Karpas-422 (cell line): Measurements from ENCODE around the gene PCNT. TPM values are rescaled to one million over a fixed set of nuclear protein-coding genes. Genes with fewer than 3 reads are reported as not detected.

ENCODE experiments used
- DNase-seq: peaks from one replicate; pipeline ENCODE4 v3.0.0-alpha.2; 2015
- H2AFZ ChIP-seq: fragments of 200-600 bp; sonication (generic); 2 replicates; pipeline ENCODE4 v1.6.1; 2014; ENCODE audit warnings: antibody characterized with exemption, low read length, mixed read lengths
- H3K27ac ChIP-seq: fragments of 200-600 bp; sonication (generic); 2 replicates; pipeline ENCODE4 v1.5.1; 2014; ENCODE audit warnings: mild to moderate bottlenecking, low read length, moderate library complexity
- H3K27me3 ChIP-seq: fragments of 200-600 bp; sonication (generic); 2 replicates; pipeline ENCODE4 v1.6.1; 2014; ENCODE audit warnings: low read length, mixed read lengths
- H3K36me3 ChIP-seq: fragments of 200-600 bp; sonication (generic); 2 replicates; pipeline ENCODE4 v1.6.1; 2014; ENCODE audit warnings: low read length, mixed read lengths; ENCODE audit not compliant: insufficient read depth
- H3K4me1 ChIP-seq: fragments of 200-600 bp; sonication (generic); 2 replicates; pipeline ENCODE4 v1.6.1; 2014; ENCODE audit warnings: mild to moderate bottlenecking, low read length, mixed read lengths
- H3K4me2 ChIP-seq: fragments of 200-600 bp; sonication (generic); 2 replicates; pipeline ENCODE4 v1.6.1; 2014; ENCODE audit warnings: low read length, low read depth, mild to moderate bottlenecking; ENCODE audit not compliant: poor library complexity, severe bottlenecking
- H3K4me3 ChIP-seq: fragments of 200-600 bp; sonication (generic); 2 replicates; pipeline ENCODE4 v1.5.1; 2014; ENCODE audit warnings: mild to moderate bottlenecking, antibody characterized with exemption, low read length, mixed read lengths
- H3K79me2 ChIP-seq: fragments of 200-600 bp; sonication (generic); 2 replicates; pipeline ENCODE4 v1.6.1; 2014; ENCODE audit warnings: mild to moderate bottlenecking, low read length, mixed read lengths
- H3K9ac ChIP-seq: fragments of 200-600 bp; sonication (generic); 2 replicates; pipeline ENCODE4 v1.6.0; 2014; ENCODE audit warnings: low read length
- H3K9me2 ChIP-seq: fragments of 200-600 bp; sonication (generic), shearing (Covaris generic); replicated peaks from 2 replicates; pipeline ENCODE4 v1.6.0; 2014; ENCODE audit warnings: mild to moderate bottlenecking, low read length, moderate library complexity; ENCODE audit not compliant: insufficient read depth
- H3K9me3 ChIP-seq: fragments of 300-700, 200-600 bp; sonication (generic); 2 replicates; pipeline ENCODE4 v1.6.1; 2014; ENCODE audit warnings: low read length, mixed read lengths
- H4K20me1 ChIP-seq: fragments of 200-600 bp; sonication (generic); 2 replicates; pipeline ENCODE4 v1.6.1; 2014; ENCODE audit warnings: mild to moderate bottlenecking, antibody characterized with exemption, low read length, low read depth; ENCODE audit not compliant: insufficient read depth
- total RNA-seq: library from RNA; depleted of rRNA; stranded (reverse); fragments of >200 nt; shearing (Covaris generic); gene quantifications from 2 replicates; pipeline ENCODE4 v1.2.3, GENCODE V29; 2014; ENCODE audit warnings: low replicate concordance

The PCNT gene
- total RNA-seq, 1 experiment from 2014 or later, result 31.5 TPM

- peak overlapping the region; percentile 97 for H3K27ac ChIP-seq
- peaks cover 8% of the 10 kb centered on the region; the same call in 1 of the 2 replicates for H3K9me3 ChIP-seq
- no peaks in the 10 kb centered on the region for H3K9me2 ChIP-seq
- no peak overlapping the region for H2AFZ ChIP-seq
- peak overlapping the region; percentile 96 for H3K9ac ChIP-seq
- H3K79me2 ChIP-seq, result peaks cover 55% of the 10 kb centered on the region
- peaks cover 63% of the 10 kb centered on the region for H3K4me1 ChIP-seq
- DNase-seq, result no peak
- peaks cover 33% of the 10 kb centered on the region for H3K36me3 ChIP-seq
- no peaks in the 10 kb centered on the region for H4K20me1 ChIP-seq
- no peaks in the 10 kb centered on the region for H3K27me3 ChIP-seq
- peak overlapping the region; percentile 69 for H3K4me2 ChIP-seq
- peak overlapping the region; percentile 97 for H3K4me3 ChIP-seq
Observed at GRCh38 chr21:46287541-46287940, 36.4 kb upstream of the PCNT start.

- Histone ChIP-seq H4K20me1 (no peaks in the 10 kb centered on the region), H3K36me3 (peaks cover 16% of the 10 kb centered on the region), H3K27me3 (no peaks in the 10 kb centered on the region), H3K4me1 (peaks cover 44% of the 10 kb centered on the region), H3K9me3 (peaks cover 8% of the 10 kb centered on the region; the same call in 1 of the 2 replicates), H3K79me2 (peaks cover 34% of the 10 kb centered on the region), H3K9ac (0 out of 2 replicates have a peak overlapping the region, but pooled peaks have one; percentile 9), H3K4me3 (no peak overlapping the region), H3K27ac (peak overlapping the region; percentile 91), H3K4me2 (peak overlapping the region; percentile 34), H2AFZ (no peak overlapping the region), H3K9me2 (no peaks in the 10 kb centered on the region)
- peak; percentile 49 for DNase-seq
Observed at GRCh38 chr21:46289655-46290179, 34.2 kb upstream of the PCNT start.

- peak overlapping the region; percentile 50 for H3K4me2 ChIP-seq
- H3K9ac ChIP-seq, result peak overlapping the region; percentile 45
- DNase-seq, result peak; percentile 55
Observed at GRCh38 chr21:46291561-46291960, 32.4 kb upstream of the PCNT start.

GRCh38 chr21:46294647-46295176 lies 29.2 kb upstream of the PCNT start:
- no peak overlapping the region for H3K4me3 ChIP-seq
- no peak overlapping the region for H3K4me2 ChIP-seq
- H3K79me2 ChIP-seq, result peaks cover 12% of the 10 kb centered on the region
- H3K9me3 ChIP-seq, result peaks cover 8% of the 10 kb centered on the region; the same call in 1 of the 2 replicates
- H3K9me2 ChIP-seq, result no peaks in the 10 kb centered on the region
- H3K4me1 ChIP-seq, result peaks cover 31% of the 10 kb centered on the region
- DNase-seq, result no peak
- H3K9ac ChIP-seq, result no peak overlapping the region
- H3K36me3 ChIP-seq, result peaks cover 13% of the 10 kb centered on the region
- no peak overlapping the region for H2AFZ ChIP-seq
- no peaks in the 10 kb centered on the region for H3K27me3 ChIP-seq
- H4K20me1 ChIP-seq, result no peaks in the 10 kb centered on the region
- H3K27ac ChIP-seq, result no peak overlapping the region

More at GRCh38 chr21:46291561-46291960, 32.4 kb upstream of the PCNT start:
- Histone ChIP-seq H3K36me3 (peaks cover 13% of the 10 kb centered on the region), H4K20me1 (no peaks in the 10 kb centered on the region), H2AFZ (no peak overlapping the region), H3K27me3 (no peaks in the 10 kb centered on the region), H3K9me2 (no peaks in the 10 kb centered on the region), H3K27ac (peak overlapping the region; percentile 91), H3K4me3 (0 out of 2 replicates have a peak overlapping the region, but pooled peaks have one; percentile 30), H3K79me2 (peaks cover 21% of the 10 kb centered on the region), H3K4me1 (peaks cover 46% of the 10 kb centered on the region), H3K9me3 (peaks cover 8% of the 10 kb centered on the region; the same call in 1 of the 2 replicates)

- Histone ChIP-seq H3K4me1 (peaks cover 26% of the 10 kb centered on the region), H3K9me2 (no peaks in the 10 kb centered on the region), H3K9me3 (peaks cover 8% of the 10 kb centered on the region; the same call in 1 of the 2 replicates), H3K9ac (no peak overlapping the region), H3K4me2 (no peak overlapping the region), H3K27ac (no peak overlapping the region; the same call in 1 of the 2 replicates), H2AFZ (no peak overlapping the region), H3K27me3 (no peaks in the 10 kb centered on the region), H3K36me3 (peaks cover 13% of the 10 kb centered on the region), H3K79me2 (peaks cover 7% of the 10 kb centered on the region; the same call in 1 of the 2 replicates), H3K4me3 (no peak overlapping the region), H4K20me1 (no peaks in the 10 kb centered on the region)
- no peak for DNase-seq
Observed at GRCh38 chr21:46295177-46295770, 28.7 kb upstream of the PCNT start.

- no peaks in the 10 kb centered on the region for H3K27me3 ChIP-seq
- no peak overlapping the region for H2AFZ ChIP-seq
- no peak overlapping the region for H3K27ac ChIP-seq
- H3K36me3 ChIP-seq, result peaks cover 18% of the 10 kb centered on the region
- H3K9me3 ChIP-seq, result peaks cover 8% of the 10 kb centered on the region; the same call in 1 of the 2 replicates
- H4K20me1 ChIP-seq, result no peaks in the 10 kb centered on the region
- H3K79me2 ChIP-seq, result peaks cover 7% of the 10 kb centered on the region; the same call in 1 of the 2 replicates
- no peak overlapping the region for H3K4me2 ChIP-seq
- DNase-seq, result no peak
- no peak overlapping the region for H3K9ac ChIP-seq
- H3K9me2 ChIP-seq, result no peaks in the 10 kb centered on the region
- no peak overlapping the region for H3K4me3 ChIP-seq
- H3K4me1 ChIP-seq, result peaks cover 17% of the 10 kb centered on the region
Observed at GRCh38 chr21:46295996-46296752, 27.8 kb upstream of the PCNT start.

- no peak for DNase-seq
- Histone ChIP-seq H3K9me2 (no peaks in the 10 kb centered on the region), H3K9me3 (no peaks in the 10 kb centered on the region), H3K79me2 (no peaks in the 10 kb centered on the region), H3K4me1 (peaks cover 8% of the 10 kb centered on the region), H3K9ac (no peak overlapping the region), H3K4me3 (no peak overlapping the region), H3K27ac (no peak overlapping the region), H3K36me3 (peaks cover 6% of the 10 kb centered on the region), H3K4me2 (no peak overlapping the region), H2AFZ (no peak overlapping the region), H3K27me3 (no peaks in the 10 kb centered on the region), H4K20me1 (no peaks in the 10 kb centered on the region)
Observed at GRCh38 chr21:46297338-46298271, 26.4 kb upstream of the PCNT start.
